Glomerular visceral epithelial cell (primary cell): ENCODE measurements around the gene PCGF3.
"Not testable (repeated sequence)": the region's sequence is repeated elsewhere in the genome, so short reads cannot be mapped to it uniquely, and the experiment has no call there.

Source experiments
- DNase-seq: peaks from one replicate; pipeline ENCODE4 v3.0.0-alpha.2; 2016; ENCODE audit errors: extremely low spot score

PCGF3 gene

GRCh38 chr4:668219-668618, 37.4 kb upstream of the PCGF3 start:
- not testable (repeated sequence) for DNase-seq

- not testable (repeated sequence) for DNase-seq
Measured at GRCh38 chr4:669806-670559, 35.6 kb upstream of the PCGF3 start.

GRCh38 chr4:671769-672168, 33.9 kb upstream of the PCGF3 start:
- DNase-seq, result no peak

- no peak for DNase-seq
Measured at GRCh38 chr4:673349-674091, 32.1 kb upstream of the PCGF3 start.

GRCh38 chr4:674172-675035, 31.2 kb upstream of the PCGF3 start, which contains the start of the genes ATP5ME and MYL5:
ATP5ME (minus strand) TSS chr4:674276; CDS start chr4:674247, 29 bp downstream.
MYL5 (plus strand) TSS chr4:674542; CDS start chr4:678027, 3,485 bp downstream.
- peak; percentile 97 for DNase-seq

GRCh38 chr4:675036-675882, 30.4 kb upstream of the PCGF3 start:
- no peak for DNase-seq

- no peak for DNase-seq
Measured at GRCh38 chr4:675980-676870, 29.4 kb upstream of the PCGF3 start.

GRCh38 chr4:676871-677235, 28.8 kb upstream of the PCGF3 start:
- no peak for DNase-seq

GRCh38 chr4:677431-678293, 28.0 kb upstream of the PCGF3 start:
- no peak for DNase-seq

GRCh38 chr4:678331-679103, 27.1 kb upstream of the PCGF3 start:
- DNase-seq, result no peak

- no peak for DNase-seq
Measured at GRCh38 chr4:679104-679481, 26.5 kb upstream of the PCGF3 start.

- no peak for DNase-seq
Measured at GRCh38 chr4:679629-680028, 26.0 kb upstream of the PCGF3 start.

- no peak for DNase-seq
Measured at GRCh38 chr4:680091-680490, 25.5 kb upstream of the PCGF3 start.

GRCh38 chr4:680551-680927, 25.1 kb upstream of the PCGF3 start:
- DNase-seq, result no peak

- no peak for DNase-seq
Measured at GRCh38 chr4:680928-681645, 24.5 kb upstream of the PCGF3 start.

GRCh38 chr4:681736-682451, 23.7 kb upstream of the PCGF3 start:
- DNase-seq, result no peak

GRCh38 chr4:682490-683172, 23.0 kb upstream of the PCGF3 start:
- no peak for DNase-seq
